ENCODE measurements around the gene RASAL2.

DNA sequence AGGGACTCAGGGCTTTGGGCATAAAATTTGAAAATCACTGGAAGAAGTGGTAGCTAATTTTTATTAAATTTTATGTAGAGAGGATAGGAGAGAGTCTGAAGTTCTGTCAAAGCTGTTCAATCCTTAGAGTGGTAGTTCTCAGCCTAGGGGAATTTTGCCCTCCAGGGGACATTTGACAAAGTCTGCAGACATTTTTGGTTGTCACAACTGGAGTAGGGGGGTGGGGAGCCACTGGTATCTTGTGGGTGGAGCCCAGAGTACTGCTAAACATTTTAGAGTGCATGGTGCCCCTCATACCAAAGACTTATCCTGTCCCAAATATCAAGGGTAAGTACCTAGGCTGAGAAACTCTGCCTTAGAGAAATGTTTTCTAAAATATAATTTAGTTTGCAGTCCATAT lies 30.2 kb downstream of the RASAL2 start:
- TF ChIP-seq, protein P1, sequence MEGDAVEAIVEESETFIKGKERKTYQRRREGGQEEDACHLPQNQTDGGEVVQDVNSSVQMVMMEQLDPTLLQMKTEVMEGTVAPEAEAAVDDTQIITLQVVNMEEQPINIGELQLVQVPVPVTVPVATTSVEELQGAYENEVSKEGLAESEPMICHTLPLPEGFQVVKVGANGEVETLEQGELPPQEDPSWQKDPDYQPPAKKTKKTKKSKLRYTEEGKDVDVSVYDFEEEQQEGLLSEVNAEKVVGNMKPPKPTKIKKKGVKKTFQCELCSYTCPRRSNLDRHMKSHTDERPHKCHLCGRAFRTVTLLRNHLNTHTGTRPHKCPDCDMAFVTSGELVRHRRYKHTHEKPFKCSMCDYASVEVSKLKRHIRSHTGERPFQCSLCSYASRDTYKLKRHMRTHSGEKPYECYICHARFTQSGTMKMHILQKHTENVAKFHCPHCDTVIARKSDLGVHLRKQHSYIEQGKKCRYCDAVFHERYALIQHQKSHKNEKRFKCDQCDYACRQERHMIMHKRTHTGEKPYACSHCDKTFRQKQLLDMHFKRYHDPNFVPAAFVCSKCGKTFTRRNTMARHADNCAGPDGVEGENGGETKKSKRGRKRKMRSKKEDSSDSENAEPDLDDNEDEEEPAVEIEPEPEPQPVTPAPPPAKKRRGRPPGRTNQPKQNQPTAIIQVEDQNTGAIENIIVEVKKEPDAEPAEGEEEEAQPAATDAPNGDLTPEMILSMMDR (IDR thresholded peaks at IDR 0.05), result no peak
- TF ChIP-seq, protein P2, sequence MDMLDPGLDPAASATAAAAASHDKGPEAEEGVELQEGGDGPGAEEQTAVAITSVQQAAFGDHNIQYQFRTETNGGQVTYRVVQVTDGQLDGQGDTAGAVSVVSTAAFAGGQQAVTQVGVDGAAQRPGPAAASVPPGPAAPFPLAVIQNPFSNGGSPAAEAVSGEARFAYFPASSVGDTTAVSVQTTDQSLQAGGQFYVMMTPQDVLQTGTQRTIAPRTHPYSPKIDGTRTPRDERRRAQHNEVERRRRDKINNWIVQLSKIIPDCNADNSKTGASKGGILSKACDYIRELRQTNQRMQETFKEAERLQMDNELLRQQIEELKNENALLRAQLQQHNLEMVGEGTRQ (IDR thresholded peaks at IDR 0.05), result no peak
- TF ChIP-seq KDM1A (IDR thresholded peaks at IDR 0.05; ENCODE audit: low read depth) (no peak), SMC3 (IDR thresholded peaks at IDR 0.05) (no peak), EHMT2 (IDR thresholded peaks at IDR 0.05; ENCODE audit: low read depth) (no peak)

All from A549 (cell line).